HTR-8/SVneo (cell line): ENCODE data around the gene IFNL3.
"Not testable (repeated sequence)": the region's sequence is repeated elsewhere in the genome, so short reads cannot be mapped to it uniquely, and the experiment has no call there.

Experiments
- DNase-seq: peaks from one replicate; pipeline ENCODE4 v3.0.0; 2011; ENCODE audit warnings: low spot score, mixed read lengths; ENCODE audit not compliant: insufficient read length
- FAIRE-seq: peaks from 2 replicates; lab custom pipeline; 2011; peaks lifted over from hg19 to GRCh38; lab: Jason Lieb, UNC

Gene IFNL3

GRCh38 chr19:39223703-39224279 is 21.0 kb downstream of the IFNL3 start:
- FAIRE-seq (no peak), DNase-seq (peak; percentile 49)

- FAIRE-seq, DNase-seq: not testable (repeated sequence)
These were observed 25.7 kb downstream of the IFNL3 start for GRCh38 chr19:39219108-39219507.

- FAIRE-seq, result no peak
- no peak for DNase-seq
These were observed 26.4 kb downstream of the IFNL3 start for GRCh38 chr19:39218230-39219007.

- no peak for FAIRE-seq
- no peak for DNase-seq
These were observed 27.7 kb downstream of the IFNL3 start for GRCh38 chr19:39217094-39217493.

- FAIRE-seq, DNase-seq: not testable (repeated sequence)
These were observed 29.5 kb downstream of the IFNL3 start for GRCh38 chr19:39215323-39215722.

GRCh38 chr19:39212375-39212742 is 32.4 kb downstream of the IFNL3 start:
- DNase-seq (no peak), FAIRE-seq (no peak)

GRCh38 chr19:39211731-39212374 is 33.0 kb downstream of the IFNL3 start:
- FAIRE-seq, result no peak
- no peak for DNase-seq

- no peak for DNase-seq
- no peak for FAIRE-seq
These were observed 35.6 kb downstream of the IFNL3 start for GRCh38 chr19:39209196-39209595.

- DNase-seq (no peak), FAIRE-seq (peak; percentile 44)
These were observed 36.5 kb downstream of the IFNL3 start for GRCh38 chr19:39208175-39208795.

GRCh38 chr19:39207293-39207836 is 37.4 kb downstream of the IFNL3 start:
- no peak for FAIRE-seq
- DNase-seq, result no peak

GRCh38 chr19:39206122-39206521 is 38.7 kb downstream of the IFNL3 start:
- DNase-seq, result no peak
- no peak for FAIRE-seq

- FAIRE-seq (no peak), DNase-seq (no peak)
These were observed 39.4 kb downstream of the IFNL3 start for GRCh38 chr19:39205449-39205764.

GRCh38 chr19:39203372-39204341 is 41.1 kb downstream of the IFNL3 start, which contains the start of gene SYCN:
Gene SYCN (minus strand): TSS chr19:39204263. CDS start chr19:39204254, 9 bp downstream.
- FAIRE-seq (no peak), DNase-seq (no peak)

GRCh38 chr19:39202998-39203355 is 41.8 kb downstream of the IFNL3 start:
- DNase-seq (no peak), FAIRE-seq (no peak)

GRCh38 chr19:39200803-39201115 is 44.0 kb downstream of the IFNL3 start:
- no peak for FAIRE-seq
- DNase-seq, result no peak

GRCh38 chr19:39200066-39200802 is 44.6 kb downstream of the IFNL3 start:
- DNase-seq (no peak), FAIRE-seq (no peak)

- DNase-seq, result no peak
- no peak for FAIRE-seq
These were observed 45.8 kb downstream of the IFNL3 start for GRCh38 chr19:39199025-39199424.

GRCh38 chr19:39197808-39198207 is 47.0 kb downstream of the IFNL3 start:
- no peak for DNase-seq
- no peak for FAIRE-seq

- no peak for FAIRE-seq
- no peak for DNase-seq
These were observed 47.8 kb downstream of the IFNL3 start, which contains the start of gene NCCRP1 for GRCh38 chr19:39196860-39197562. Gene NCCRP1 (plus strand): TSS chr19:39196964. CDS start chr19:39196983, 19 bp downstream.
